H1 (cell line): ENCODE results near the gene POU3F1. TPM values are rescaled to one million over a fixed set of nuclear protein-coding genes. Genes with fewer than 3 reads are reported as not detected.

Experiments used
- CTCF ChIA-PET: fragments of 300-600 bp; sonication (Branson Sonifier 250); formaldehyde crosslinking; loops from one replicate; lab custom pipeline; 2021; ENCODE audit not compliant: partially characterized antibody; lab: Charles Lee
- POLR2A ChIA-PET: fragments of 300-600 bp; sonication (Branson Sonifier 250); formaldehyde crosslinking; loops from one replicate; lab custom pipeline; 2021; ENCODE audit warnings: inconsistent platforms; ENCODE audit not compliant: partially characterized antibody; lab: Charles Lee
- DNase-seq, 2 experiments: peaks; one replicate each; pipeline versions ENCODE4 v3.0.0 to v3.0.0-alpha.2; 2010 to 2022; ENCODE audit warnings: low spot score in 2 of 2, low read depth in 1 of 2, mixed read lengths in 1 of 2
- FAIRE-seq: peaks from 2 replicates; lab custom pipeline; 2011; peaks lifted over from hg19 to GRCh38; lab: Jason Lieb, UNC
- H2AFZ ChIP-seq: 2 replicates; pipeline ENCODE4 v1.8.1; 2012; ENCODE audit warnings: low read length, inconsistent platforms
- H2AK5ac ChIP-seq: 2 replicates; pipeline ENCODE4 v1.6.1; 2013; ENCODE audit warnings: low read depth, low read length
- H2BK120ac ChIP-seq: replicated peaks from 2 replicates; pipeline ENCODE3; 2013; ENCODE audit warnings: low read depth, low read length, inconsistent platforms
- H2BK12ac ChIP-seq: 2 replicates; pipeline ENCODE4 v1.6.1; 2013; ENCODE audit warnings: low read depth, low read length
- H2BK15ac ChIP-seq: 2 replicates; pipeline ENCODE4 v1.6.1; 2013; ENCODE audit warnings: low read length
- H2BK20ac ChIP-seq: 2 replicates; pipeline ENCODE4 v1.6.1; 2013; ENCODE audit warnings: low read length
- H2BK5ac ChIP-seq: 2 replicates; pipeline ENCODE4 v1.6.1; 2013; ENCODE audit warnings: low read depth, low read length
- H3K14ac ChIP-seq: 2 replicates; pipeline ENCODE4 v1.6.1; 2013; ENCODE audit warnings: inconsistent platforms; ENCODE audit not compliant: insufficient read length
- H3K18ac ChIP-seq: 2 replicates; pipeline ENCODE4 v1.6.1; 2013; ENCODE audit warnings: low read length; ENCODE audit errors: extremely low read depth
- H3K23ac ChIP-seq: 2 replicates; pipeline ENCODE4 v1.6.1; 2013; ENCODE audit warnings: inconsistent platforms; ENCODE audit not compliant: insufficient read length
- H3K23me2 ChIP-seq: 2 replicates; pipeline ENCODE4 v1.6.1; 2013; ENCODE audit warnings: low read depth, low read length
- H3K27ac ChIP-seq: 2 replicates; pipeline ENCODE4 v1.6.1; 2011; ENCODE audit warnings: low read depth, low read length, inconsistent platforms
- H3K27me3 ChIP-seq, 4 experiments: replicated peaks in 1 of 4; 1 replicate in 1 of 4; 2 replicates in 3 of 4; pipeline versions ENCODE4 v1.6.1 to v1.8.1; 2011 to 2013; ENCODE audit warnings: low read length in 3 of 4, mild to moderate bottlenecking in 3 of 4, inconsistent platforms in 2 of 4, mixed read lengths in 2 of 4, moderate library complexity in 1 of 4; ENCODE audit not compliant: control insufficient read depth in 3 of 4, insufficient read depth in 3 of 4; ENCODE audit errors: extremely low read depth in 1 of 4
- H3K36me3 ChIP-seq, 4 experiments: 2 replicates each; pipeline versions ENCODE4 v1.6.1 to v1.8.1; 2011 to 2013; ENCODE audit warnings: mild to moderate bottlenecking in 4 of 4, low read length in 3 of 4, moderate library complexity in 2 of 4, control low read depth in 1 of 4, inconsistent platforms in 1 of 4; ENCODE audit not compliant: insufficient read depth in 4 of 4, control insufficient read depth in 2 of 4
- H3K4ac ChIP-seq: replicated peaks from 2 replicates; pipeline ENCODE3; 2013; ENCODE audit warnings: low read length, low read depth, mixed read lengths, inconsistent platforms; ENCODE audit not compliant: insufficient read length
- H3K4me1 ChIP-seq, 4 experiments: replicated peaks in 1 of 4; 1 replicate in 1 of 4; 2 replicates in 3 of 4; pipeline versions ENCODE4 v1.6.1 to v1.8.1; 2011 to 2013; ENCODE audit warnings: low read length in 3 of 4, inconsistent platforms in 2 of 4, mixed read lengths in 1 of 4; ENCODE audit not compliant: insufficient read depth in 4 of 4, control insufficient read depth in 3 of 4
- H3K4me2 ChIP-seq, 2 experiments: 2 replicates each; pipeline versions ENCODE4 v1.6.1 to v1.8.1; 2011 to 2013; ENCODE audit warnings: low read depth in 2 of 2, low read length in 2 of 2, control low read depth in 1 of 2, inconsistent platforms in 1 of 2, mild to moderate bottlenecking in 1 of 2; ENCODE audit not compliant: insufficient read depth in 1 of 2
- H3K4me3 ChIP-seq, 4 experiments: fragments of 200-600, 300-600 bp in 1 of 4; sonication (generic), shearing (Covaris generic), sonication (Bioruptor Twin) in 1 of 4; 2 replicates each; pipeline versions ENCODE4 v1.5.1 to v1.8.1; 2011 to 2016; ENCODE audit warnings: low read length in 4 of 4, low read depth in 3 of 4, control low read depth in 2 of 4, inconsistent platforms in 2 of 4, mild to moderate bottlenecking in 2 of 4, mixed read lengths in 1 of 4, moderate library complexity in 1 of 4; ENCODE audit not compliant: insufficient read depth in 2 of 4; ENCODE audit errors: extremely low read depth in 1 of 4
- H3K56ac ChIP-seq: replicated peaks from 2 replicates; pipeline ENCODE3; 2013; ENCODE audit warnings: low read depth, mild to moderate bottlenecking, mixed read lengths, low read length, inconsistent platforms; ENCODE audit not compliant: insufficient read length
- H3K79me1 ChIP-seq: 2 replicates; pipeline ENCODE4 v1.6.1; 2013; ENCODE audit warnings: low read depth, low read length, control low read depth
- H3K79me2 ChIP-seq, 2 experiments: 2 replicates each; pipeline versions ENCODE4 v1.6.1 to v1.8.1; 2012 to 2013; ENCODE audit warnings: low read length in 2 of 2, mild to moderate bottlenecking in 2 of 2, inconsistent platforms in 1 of 2; ENCODE audit not compliant: insufficient read depth in 2 of 2, control insufficient read depth in 1 of 2
- H3K9ac ChIP-seq, 4 experiments: replicated peaks in 1 of 4; 1 replicate in 1 of 4; 2 replicates in 3 of 4; pipeline versions ENCODE4 v1.6.1 to v1.8.1; 2011 to 2013; ENCODE audit warnings: low read depth in 3 of 4, low read length in 3 of 4, control low read depth in 2 of 4, mild to moderate bottlenecking in 2 of 4, moderate library complexity in 2 of 4, inconsistent platforms in 1 of 4; ENCODE audit errors: extremely low read depth in 1 of 4
- H3K9me3 ChIP-seq, 2 experiments: 2 replicates each; pipeline versions ENCODE4 v1.6.1 to v1.8.1; 2012 to 2013; ENCODE audit warnings: mild to moderate bottlenecking in 2 of 2, moderate library complexity in 2 of 2, control low read depth in 1 of 2, inconsistent platforms in 1 of 2, low read depth in 1 of 2, low read length in 1 of 2, mixed read lengths in 1 of 2; ENCODE audit not compliant: insufficient read depth in 2 of 2
- H4K20me1 ChIP-seq, 2 experiments: replicated peaks in 1 of 2; 2 replicates each; pipeline versions ENCODE3 to v1.8.1; 2011 to 2013; ENCODE audit warnings: inconsistent platforms in 2 of 2, low read length in 2 of 2, mild to moderate bottlenecking in 1 of 2; ENCODE audit not compliant: insufficient read depth in 2 of 2, control insufficient read depth in 1 of 2
- H4K5ac ChIP-seq: 2 replicates; pipeline ENCODE4 v1.6.1; 2013; ENCODE audit warnings: low read length, low read depth, mixed read lengths, inconsistent platforms; ENCODE audit not compliant: insufficient read length
- H4K8ac ChIP-seq: 2 replicates; pipeline ENCODE4 v1.8.0; 2013; ENCODE audit warnings: mild to moderate bottlenecking, moderate library complexity, low read length, inconsistent platforms; ENCODE audit not compliant: insufficient read depth; ENCODE audit errors: extremely low read depth
- H4K91ac ChIP-seq: replicated peaks from 2 replicates; pipeline ENCODE3; 2013; ENCODE audit warnings: low read length, mixed read lengths, inconsistent platforms; ENCODE audit not compliant: insufficient read length
- BACH1 ChIP-seq: IDR thresholded peaks from 2 replicates; pipeline ENCODE4 v1.6.1; 2012; ENCODE audit warnings: low read length, improper control_type of control experiment
- NRF1 ChIP-seq: IDR thresholded peaks from 2 replicates; pipeline ENCODE4 v1.6.1; 2011; ENCODE audit warnings: mild to moderate bottlenecking, low read depth, low read length, improper control_type of control experiment
- WGBS, 2 experiments: shearing (Covaris generic) in 1 of 2; methylation state at CpG; one replicate each; pipeline versions ENCODE4 v1.1.6 to v1.1.7; 2013 to 2015; ENCODE audit warnings: low lambda C conversion rate in 2 of 2, mixed read lengths in 2 of 2, inconsistent platforms in 1 of 2, low coverage in 1 of 2, missing lambda C conversion rate in 1 of 2; ENCODE audit not compliant: insufficient replicate concordance in 2 of 2, insufficient coverage in 1 of 2, insufficient read length in 1 of 2; ENCODE audit errors: extremely low coverage in 1 of 2, missing lambda C conversion rate in 1 of 2; 5-methylcytosine and 5-hydroxymethylcytosine counted together
- polyA plus RNA-seq, 7 experiments: library from polyadenylated mRNA; depleted of rRNA in 3 of 7; stranded (reverse) in 5 of 7; unstranded in 2 of 7; fragments of >200 nt in 5 of 7; fragments of 200-250 nt in 2 of 7; gene quantifications; 1 replicate in 5 of 7; 2 replicates in 1 of 7; 4 replicates in 1 of 7; pipeline versions ENCODE4 v1.2.1 to v1.2.3, GENCODE V29; 2011 to 2013; ENCODE audit warnings: missing spikeins in 2 of 7, mixed read lengths in 2 of 7
- total RNA-seq: library from RNA; stranded (reverse); fragmentation: NEBNext Ultra II Directional; extraction: Animal tissue kit (Norgen Biotek cat#: 25700); gene quantifications from 2 replicates; pipeline ENCODE4 v1.2.1, GENCODE V29; 2021
- TF ChIP-seq, protein P1 (sequence below): IDR thresholded peaks from 2 replicates; pipeline ENCODE4 v1.6.1; 2012; ENCODE audit warnings: inconsistent platforms

Gene POU3F1
- total and polyA plus RNA-seq, 2 of the 8 experiments (the other 6 are each of a cell fraction or from before 2014, with no cell fraction given): 4.2 to 10.8 TPM

DNA sequence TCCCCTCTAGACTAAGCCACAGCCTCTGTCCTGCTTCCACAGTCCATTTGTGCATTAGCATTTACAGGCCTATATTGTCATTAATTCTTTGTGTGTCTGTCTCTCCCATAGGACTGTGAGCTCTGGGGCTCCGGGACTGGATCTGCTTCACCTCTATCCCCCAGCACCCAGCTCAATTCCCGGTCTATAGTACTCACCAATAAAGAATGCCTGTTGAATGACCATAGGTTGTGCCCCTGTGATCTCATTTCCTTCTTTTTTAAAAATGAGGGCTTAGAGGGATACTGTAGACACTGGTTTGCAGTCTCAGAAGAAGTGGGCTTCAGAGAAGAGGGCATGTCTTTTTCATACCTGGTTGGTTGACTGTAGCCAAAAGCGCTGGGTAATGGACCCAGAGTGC, 8.8 kb upstream of the POU3F1 start:
- Histone ChIP-seq H2BK5ac (no peak overlapping the region), H3K36me3 (no peaks in the 10 kb centered on the region), H4K5ac (no peak overlapping the region), H3K23me2 (0 out of 2 replicates have a peak, but pooled peaks cover 2% of the 10 kb centered on the region), H3K9me3 (no peaks in the 10 kb centered on the region), H3K23ac (no peak overlapping the region), H3K4me2 (no peak overlapping the region), H2BK12ac (no peak overlapping the region), H4K91ac (no peak overlapping the region), H2BK20ac (no peak overlapping the region), H3K9ac (no peak overlapping the region), H3K4me1 (peaks cover 0 to 14% (median 8%) of the 10 kb centered on the region in 4 experiments), H2BK120ac (no peak overlapping the region), H3K79me2 (peaks cover 0 to 6% of the 10 kb centered on the region in 2 experiments; a peak in 1 of 4 replicates), H2AFZ (no peak overlapping the region), H3K14ac (no peak overlapping the region), H3K56ac (no peak overlapping the region), H3K79me1 (peaks cover 6% of the 10 kb centered on the region), H2BK15ac (no peak overlapping the region), H4K20me1 (peaks cover 4% of the 10 kb centered on the region in 2 experiments), H4K8ac (no peak overlapping the region), H3K27ac (no peak overlapping the region), H3K4ac (no peak overlapping the region), H3K18ac (no peak overlapping the region), H2AK5ac (no peak overlapping the region), H3K4me3 (no peak overlapping the region), H3K27me3 (no peaks in the 10 kb centered on the region)
- TF ChIP-seq, protein P1, sequence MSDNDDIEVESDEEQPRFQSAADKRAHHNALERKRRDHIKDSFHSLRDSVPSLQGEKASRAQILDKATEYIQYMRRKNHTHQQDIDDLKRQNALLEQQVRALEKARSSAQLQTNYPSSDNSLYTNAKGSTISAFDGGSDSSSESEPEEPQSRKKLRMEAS: no peak
- TF ChIP-seq BACH1 (no peak), NRF1 (no peak)
- 94% methylated on average over 3 of the region's 3 CpGs; no CpG with 5 or more reads in 1 of the 2 experiments for WGBS, 2 experiments
- DNase-seq (no peak), FAIRE-seq (no peak)
- POLR2A ChIA-PET: interaction anchor here (0.6 kb wide), 1 partner anchor 42 kb away, joined by 3 read pairs; no protein-coding TSS in a partner anchor
- CTCF ChIA-PET: interaction anchor here (0.7 to 18.0 kb wide), 6 partner anchors 9 to 780 kb away, joined by 3 to 212 read pairs (median 3); partner anchors contain the start of gene SF3A3
